GM12878 (cell line): ENCODE results near the gene ADAMTS16. TPM values are rescaled to one million over a fixed set of nuclear protein-coding genes. Genes with fewer than 3 reads are reported as not detected.

Experiments used
- HCFC1 ChIP-seq: fragments of 150-350 bp; IDR thresholded peaks from 2 replicates; pipeline ENCODE4 v1.6.1; 2014; ENCODE audit warnings: low read length
- IKZF2 ChIP-seq, 2 experiments: fragments of 450-650 bp; IDR thresholded peaks; 2 replicates each; pipeline ENCODE4 v1.6.1; 2017; ENCODE audit warnings: mild to moderate bottlenecking in 2 of 2, moderate library complexity in 2 of 2
- RB1 ChIP-seq: fragments of 450-650 bp; formaldehyde crosslinking; IDR thresholded peaks from 2 replicates; pipeline ENCODE4 v1.6.1; 2017; ENCODE audit warnings: mild to moderate bottlenecking, borderline replicate concordance
- SIN3A ChIP-seq: IDR thresholded peaks from 2 replicates; pipeline ENCODE4 v1.6.1; 2012; ENCODE audit warnings: low read depth, low read length, improper control_type of control experiment
- SPI1 ChIP-seq: IDR thresholded peaks from 2 replicates; pipeline ENCODE4 v1.6.1; 2011; ENCODE audit warnings: low read depth, mild to moderate bottlenecking, low read length, moderate library complexity, borderline replicate concordance; ENCODE audit not compliant: insufficient read depth
- STAT1 ChIP-seq: fragments of 450-650 bp; conservative IDR thresholded peaks from 2 replicates; pipeline ENCODE4 v1.6.1; 2014; ENCODE audit warnings: antibody characterized with exemption, mild to moderate bottlenecking
- SUZ12 ChIP-seq: fragments of 200-600 bp; sonication (generic); IDR thresholded peaks from one replicate; pipeline ENCODE4 v1.6.1; 2018; ENCODE audit warnings: antibody characterized with exemption, mild to moderate bottlenecking; ENCODE audit not compliant: unreplicated experiment
- TBL1XR1 ChIP-seq: IDR thresholded peaks from 2 replicates; pipeline ENCODE4 v1.6.1; 2012; ENCODE audit warnings: low read depth, low read length, improper control_type of control experiment
- ZZZ3 ChIP-seq: IDR thresholded peaks from 2 replicates; pipeline ENCODE4 v1.6.1; 2011; ENCODE audit warnings: low read depth; ENCODE audit not compliant: control insufficient read depth, insufficient read length
- polyA plus RNA-seq, 11 experiments: library from polyadenylated mRNA; depleted of rRNA in 4 of 11; unstranded in 6 of 11; stranded (reverse) in 5 of 11; fragments of >200 nt; fragmentation: Nextera tagmentation in 4 of 11; fragmentation: Illumina TruSeq in 1 of 11; extraction: Ambion mirVana in 4 of 11; extraction: Trizol in 1 of 11; gene quantifications; 1 replicate in 1 of 11; 2 replicates in 10 of 11; pipeline versions ENCODE4 v1.2.1 to v1.2.3, GENCODE V29; 2011 to 2016; ENCODE audit warnings: inconsistent platforms in 2 of 11, missing spikeins in 2 of 11, low read depth in 1 of 11
- total RNA-seq, 4 experiments: library from RNA; depleted of rRNA in 3 of 4; stranded (reverse); fragments of >200 nt in 3 of 4; fragmentation: Illumina TruSeq in 1 of 4; extraction: Trizol in 1 of 4; gene quantifications; 2 replicates each; pipeline versions ENCODE4 v1.2.1 to v1.2.3, GENCODE V29; 2013 to 2021
- TF ChIP-seq, protein P1 (sequence below): fragments of 450-650 bp; IDR thresholded peaks from 2 replicates; pipeline ENCODE4 v1.6.1; 2016; ENCODE audit warnings: mild to moderate bottlenecking
- TF ChIP-seq, protein P2 (sequence below): fragments of 450-650 bp; IDR thresholded peaks from 2 replicates; pipeline ENCODE4 v1.6.1; 2017; ENCODE audit warnings: mild to moderate bottlenecking, moderate library complexity

Gene ADAMTS16
- total and polyA plus RNA-seq, 10 of the 15 experiments (the other 5 are each of a cell fraction or from before 2014, with no cell fraction given) = 0.04 TPM; not detected in 9

DNA sequence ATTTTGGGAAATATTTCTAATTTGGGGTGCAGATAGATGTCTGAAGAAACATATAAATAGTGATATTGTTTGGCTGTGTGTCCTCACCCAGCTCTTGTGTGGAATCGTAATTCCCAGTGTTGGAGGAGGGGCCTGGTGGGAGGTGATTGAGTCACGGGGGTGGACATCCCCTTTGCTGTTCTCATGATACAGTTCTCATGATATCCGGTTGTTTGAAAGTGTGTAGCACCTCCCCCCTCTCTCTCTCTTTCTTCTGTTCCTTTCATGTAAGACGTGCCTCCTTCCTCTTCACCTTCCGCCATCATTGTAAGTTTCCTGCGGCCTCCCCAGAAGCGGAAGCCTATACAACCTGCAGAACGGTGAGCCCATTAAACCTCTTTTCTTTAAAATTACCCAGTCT, 11.4 kb upstream of the ADAMTS16 start (continued):
- TF ChIP-seq, protein P1, sequence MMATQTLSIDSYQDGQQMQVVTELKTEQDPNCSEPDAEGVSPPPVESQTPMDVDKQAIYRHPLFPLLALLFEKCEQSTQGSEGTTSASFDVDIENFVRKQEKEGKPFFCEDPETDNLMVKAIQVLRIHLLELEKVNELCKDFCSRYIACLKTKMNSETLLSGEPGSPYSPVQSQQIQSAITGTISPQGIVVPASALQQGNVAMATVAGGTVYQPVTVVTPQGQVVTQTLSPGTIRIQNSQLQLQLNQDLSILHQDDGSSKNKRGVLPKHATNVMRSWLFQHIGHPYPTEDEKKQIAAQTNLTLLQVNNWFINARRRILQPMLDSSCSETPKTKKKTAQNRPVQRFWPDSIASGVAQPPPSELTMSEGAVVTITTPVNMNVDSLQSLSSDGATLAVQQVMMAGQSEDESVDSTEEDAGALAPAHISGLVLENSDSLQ = no peak
- TF ChIP-seq RB1 (no peak), STAT1 (no peak), TBL1XR1 (no peak), IKZF2 (IDR thresholded peaks at IDR 0.05) (no peak), HCFC1 (no peak), SUZ12 (no peak), SIN3A (no peak), ZZZ3 (no peak), SPI1 (no peak)
- TF ChIP-seq, protein P2, sequence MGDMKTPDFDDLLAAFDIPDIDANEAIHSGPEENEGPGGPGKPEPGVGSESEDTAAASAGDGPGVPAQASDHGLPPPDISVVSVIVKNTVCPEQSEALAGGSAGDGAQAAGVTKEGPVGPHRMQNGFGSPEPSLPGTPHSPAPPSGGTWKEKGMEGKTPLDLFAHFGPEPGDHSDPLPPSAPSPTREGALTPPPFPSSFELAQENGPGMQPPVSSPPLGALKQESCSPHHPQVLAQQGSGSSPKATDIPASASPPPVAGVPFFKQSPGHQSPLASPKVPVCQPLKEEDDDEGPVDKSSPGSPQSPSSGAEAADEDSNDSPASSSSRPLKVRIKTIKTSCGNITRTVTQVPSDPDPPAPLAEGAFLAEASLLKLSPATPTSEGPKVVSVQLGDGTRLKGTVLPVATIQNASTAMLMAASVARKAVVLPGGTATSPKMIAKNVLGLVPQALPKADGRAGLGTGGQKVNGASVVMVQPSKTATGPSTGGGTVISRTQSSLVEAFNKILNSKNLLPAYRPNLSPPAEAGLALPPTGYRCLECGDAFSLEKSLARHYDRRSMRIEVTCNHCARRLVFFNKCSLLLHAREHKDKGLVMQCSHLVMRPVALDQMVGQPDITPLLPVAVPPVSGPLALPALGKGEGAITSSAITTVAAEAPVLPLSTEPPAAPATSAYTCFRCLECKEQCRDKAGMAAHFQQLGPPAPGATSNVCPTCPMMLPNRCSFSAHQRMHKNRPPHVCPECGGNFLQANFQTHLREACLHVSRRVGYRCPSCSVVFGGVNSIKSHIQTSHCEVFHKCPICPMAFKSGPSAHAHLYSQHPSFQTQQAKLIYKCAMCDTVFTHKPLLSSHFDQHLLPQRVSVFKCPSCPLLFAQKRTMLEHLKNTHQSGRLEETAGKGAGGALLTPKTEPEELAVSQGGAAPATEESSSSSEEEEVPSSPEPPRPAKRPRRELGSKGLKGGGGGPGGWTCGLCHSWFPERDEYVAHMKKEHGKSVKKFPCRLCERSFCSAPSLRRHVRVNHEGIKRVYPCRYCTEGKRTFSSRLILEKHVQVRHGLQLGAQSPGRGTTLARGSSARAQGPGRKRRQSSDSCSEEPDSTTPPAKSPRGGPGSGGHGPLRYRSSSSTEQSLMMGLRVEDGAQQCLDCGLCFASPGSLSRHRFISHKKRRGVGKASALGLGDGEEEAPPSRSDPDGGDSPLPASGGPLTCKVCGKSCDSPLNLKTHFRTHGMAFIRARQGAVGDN = no peak
